ENCODE measurements around the gene SP5.
"Not testable (repeated sequence)": the region's sequence is repeated elsewhere in the genome, so short reads cannot be mapped to it uniquely, and the experiment has no call there.

The SP5 gene

DNA sequence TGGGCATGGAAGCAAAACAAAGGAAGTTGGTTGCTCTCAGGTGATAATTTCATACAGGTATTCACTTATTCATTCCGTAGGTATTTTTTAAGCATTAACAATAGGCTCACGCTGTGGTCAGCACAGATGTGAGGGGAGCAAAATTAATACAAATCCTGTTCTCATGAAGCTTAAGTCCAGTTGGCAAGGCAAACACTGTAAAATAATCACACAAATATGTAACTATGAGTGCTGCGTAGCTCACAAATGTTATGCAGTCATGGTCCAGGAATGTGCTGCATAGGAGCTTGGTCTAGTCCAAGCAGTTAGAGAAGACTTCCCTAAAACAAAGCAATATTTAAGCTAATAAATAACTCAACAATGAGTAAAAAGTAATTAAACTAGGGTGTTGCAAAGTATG, 23.9 kb downstream of the SP5 start:
- DNase-seq (ENCODE audit: low spot score): no peak

DNA sequence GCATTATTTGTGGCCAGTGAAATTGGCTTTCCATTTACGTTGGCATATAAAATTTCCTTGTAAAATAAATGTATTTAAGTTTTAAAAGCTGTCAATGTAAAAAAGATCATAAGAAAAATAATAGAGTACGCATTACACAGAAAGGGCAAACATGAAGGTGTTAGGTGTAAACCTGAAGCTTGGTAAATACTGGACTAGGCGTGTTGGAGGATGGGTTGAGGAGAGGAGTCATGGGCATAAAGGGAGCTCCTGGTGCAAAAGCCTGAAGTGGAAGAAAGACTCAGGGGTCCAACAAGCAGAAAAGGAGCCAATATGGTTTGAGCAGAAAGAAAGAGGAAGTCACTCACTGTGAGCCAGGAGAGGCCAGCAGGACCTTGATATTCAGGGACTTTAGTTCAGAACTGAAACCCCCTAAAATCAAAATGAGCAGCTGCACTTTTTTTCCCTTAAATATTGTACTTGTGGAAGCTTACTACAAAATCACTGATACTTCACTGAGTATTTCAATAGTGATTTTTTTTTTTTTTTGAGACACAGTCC, 24.4 kb downstream of the SP5 start:
- no peak for DNase-seq (ENCODE audit: low spot score)

DNA sequence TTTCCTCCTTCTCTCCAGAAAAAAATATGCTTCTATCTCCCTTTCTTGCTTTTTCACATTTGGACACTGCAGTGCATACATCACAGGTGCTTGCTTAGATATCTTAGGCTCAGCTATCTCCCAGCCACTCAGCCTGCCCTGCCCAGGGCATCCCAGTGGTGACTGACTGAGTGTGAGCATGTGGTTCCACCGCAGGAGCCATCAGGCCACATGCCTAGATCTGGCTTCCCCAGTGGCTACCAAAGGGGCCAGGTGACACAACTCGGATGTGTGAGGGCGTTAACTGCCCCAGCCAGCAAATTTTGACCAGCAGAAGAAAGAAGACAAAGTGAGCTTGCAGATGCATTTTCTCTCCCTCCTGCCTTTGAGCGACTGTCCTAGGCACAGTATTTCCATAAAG, 25.5 kb downstream of the SP5 start:
- no peak for DNase-seq (ENCODE audit: low spot score)

DNA sequence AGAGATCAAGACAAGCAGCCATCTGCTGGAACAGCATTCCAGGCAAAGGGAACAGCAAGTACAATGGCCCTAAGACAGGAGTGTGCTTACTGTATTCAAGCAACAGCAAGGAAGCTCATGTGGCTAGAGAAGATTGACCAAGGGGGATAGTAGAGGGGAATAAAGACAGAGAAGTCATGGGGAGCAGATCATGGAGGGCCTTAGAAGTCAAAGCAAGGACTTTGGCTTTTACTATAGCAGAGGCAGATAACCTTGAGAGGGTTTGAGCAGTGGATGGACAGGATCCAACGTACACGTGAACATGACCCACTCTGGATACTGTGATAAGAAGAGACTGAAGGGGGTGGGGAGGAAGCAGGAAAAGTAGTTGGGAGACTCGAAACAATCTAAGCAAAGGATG, 26.9 kb downstream of the SP5 start:
- no peak for DNase-seq (ENCODE audit: low spot score)

DNA sequence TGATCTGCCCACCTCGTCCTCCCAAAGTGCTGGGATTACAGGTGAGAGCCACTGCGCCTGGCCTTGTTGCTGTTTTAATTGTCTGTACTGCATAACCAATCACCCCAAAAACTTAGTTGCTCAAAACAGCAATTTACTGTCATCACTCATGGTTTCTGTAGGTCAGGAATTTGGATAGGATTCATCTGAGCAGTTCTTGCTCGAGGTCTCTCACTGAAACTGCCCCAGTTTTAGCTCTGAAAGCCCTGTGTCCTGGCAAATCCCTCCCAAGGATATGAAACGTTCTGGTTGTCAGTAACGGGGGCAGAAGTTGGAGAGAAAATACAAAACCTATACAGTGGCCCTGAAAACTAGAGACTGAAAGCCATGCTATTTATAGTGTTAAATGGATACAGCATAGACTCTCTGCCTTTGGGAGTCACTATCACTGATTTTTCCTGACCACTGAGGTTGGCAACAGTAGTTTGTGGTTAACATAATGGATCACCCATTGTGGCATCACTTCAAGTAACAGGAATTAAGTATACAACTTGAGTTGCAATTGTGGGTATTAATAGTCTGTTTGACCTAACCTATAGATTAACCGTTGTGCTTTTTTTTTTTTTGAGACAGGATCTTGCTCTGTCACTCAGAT, 27.9 kb downstream of the SP5 start:
- DNase-seq (ENCODE audit: low spot score): no peak

DNA sequence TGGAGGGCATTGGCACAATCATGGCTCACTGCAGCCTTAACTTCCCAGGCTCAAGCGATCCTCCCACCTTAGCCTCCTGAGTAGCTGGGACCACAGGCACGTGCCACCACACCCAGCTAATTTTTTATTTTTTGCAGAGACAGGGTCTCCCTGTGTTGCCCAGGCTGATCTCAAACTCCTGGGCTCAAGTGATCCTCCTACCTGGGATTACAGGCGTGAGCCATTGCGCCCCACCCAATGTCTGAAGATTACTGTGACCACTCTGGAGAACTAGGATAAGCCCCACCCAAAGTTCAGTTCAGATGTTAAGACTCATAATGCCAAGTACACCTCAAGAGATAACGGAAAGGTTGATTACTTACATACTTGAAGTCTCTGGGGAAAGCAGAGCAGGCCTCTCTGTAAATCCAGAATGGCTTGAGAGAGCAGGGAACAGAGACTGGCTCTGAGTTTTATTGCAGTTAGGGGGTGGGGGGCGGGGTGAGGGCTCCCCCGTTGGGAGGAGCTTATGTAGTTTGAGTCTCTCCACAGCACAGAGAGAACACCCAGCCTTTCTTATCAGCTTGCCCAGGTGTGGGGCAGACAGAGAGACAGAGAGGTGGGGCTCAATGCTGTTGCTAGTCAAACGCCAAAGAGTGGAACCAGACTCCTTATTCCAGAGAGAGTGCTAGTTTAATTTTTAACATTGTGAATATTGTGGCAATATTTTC, 28.5 kb downstream of the SP5 start:
- DNase-seq (ENCODE audit: low spot score): no peak

DNA sequence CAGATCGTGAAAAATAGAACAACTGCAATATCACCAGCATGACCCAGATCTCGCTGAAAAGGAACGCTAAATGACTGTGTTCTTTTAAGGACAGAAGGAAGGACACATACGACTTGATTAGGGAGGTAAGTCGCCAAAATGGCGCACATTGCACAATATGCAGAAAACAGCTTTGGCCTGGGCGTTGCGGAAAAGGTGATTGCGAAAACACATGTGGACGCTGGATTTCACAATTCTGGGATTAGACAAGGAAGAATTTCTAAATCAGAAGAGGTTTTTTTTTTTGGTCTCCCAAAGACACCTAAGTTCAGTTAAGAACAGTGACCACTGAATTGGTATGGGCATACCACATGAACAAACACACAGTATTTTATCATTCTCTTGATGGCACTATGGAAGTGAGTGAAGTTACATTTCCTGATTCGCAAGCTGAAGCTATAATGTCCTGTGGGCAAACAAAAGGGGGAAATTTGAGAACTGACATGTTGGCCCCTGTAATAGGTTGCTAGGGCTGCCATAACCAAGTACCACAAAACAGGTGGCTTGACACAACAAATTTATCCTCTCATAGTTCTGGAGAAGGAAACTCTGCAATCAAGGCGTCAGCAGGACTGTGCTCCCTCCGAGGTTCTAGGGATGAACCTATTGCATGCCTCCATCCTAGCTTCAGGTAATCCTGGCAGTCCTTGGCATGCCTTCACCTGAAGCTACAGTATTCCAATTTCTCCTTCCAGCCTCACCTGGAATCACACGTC, 29.3 kb downstream of the SP5 start:
- no peak for DNase-seq (ENCODE audit: low spot score)

DNA sequence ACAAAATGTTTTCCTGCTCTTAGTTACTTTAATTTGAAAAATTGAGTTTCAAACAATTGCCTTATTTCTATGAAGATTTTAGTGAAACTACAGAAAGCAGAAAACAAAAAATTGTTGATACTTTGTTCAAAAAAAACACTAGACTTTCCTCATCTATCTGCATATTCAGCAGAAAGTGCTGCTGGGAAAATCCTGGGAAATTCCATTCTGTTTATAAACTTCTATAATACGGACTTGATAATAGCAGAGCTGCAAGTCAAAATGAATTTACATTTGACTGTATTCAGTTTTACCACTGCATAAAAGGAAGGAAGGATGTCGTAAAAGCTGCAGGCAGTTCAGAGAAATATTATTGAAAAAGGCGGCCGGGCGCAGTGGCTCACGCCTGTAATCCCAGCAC, 30.2 kb downstream of the SP5 start:
- no peak for DNase-seq (ENCODE audit: low spot score)

DNA sequence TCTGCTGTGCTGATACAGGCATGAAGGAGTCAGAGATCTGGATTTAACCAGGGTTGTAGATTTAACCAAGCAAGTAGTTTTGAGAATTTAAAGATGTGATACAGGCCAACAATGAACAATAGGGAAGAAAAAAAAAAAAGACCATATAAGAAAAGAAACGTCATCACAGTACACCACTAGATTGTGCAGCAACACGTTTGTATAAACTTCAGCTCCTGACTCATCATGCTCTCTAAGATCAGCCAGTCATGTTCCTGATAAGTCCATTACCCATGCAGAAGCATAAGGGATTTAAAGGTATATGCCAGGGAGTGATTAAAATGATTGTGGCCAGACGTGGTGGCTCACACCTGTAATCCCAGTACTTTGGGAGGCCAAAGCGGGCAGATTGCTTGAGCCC, 32.8 kb downstream of the SP5 start:
- no peak for DNase-seq (ENCODE audit: low spot score)

DNA sequence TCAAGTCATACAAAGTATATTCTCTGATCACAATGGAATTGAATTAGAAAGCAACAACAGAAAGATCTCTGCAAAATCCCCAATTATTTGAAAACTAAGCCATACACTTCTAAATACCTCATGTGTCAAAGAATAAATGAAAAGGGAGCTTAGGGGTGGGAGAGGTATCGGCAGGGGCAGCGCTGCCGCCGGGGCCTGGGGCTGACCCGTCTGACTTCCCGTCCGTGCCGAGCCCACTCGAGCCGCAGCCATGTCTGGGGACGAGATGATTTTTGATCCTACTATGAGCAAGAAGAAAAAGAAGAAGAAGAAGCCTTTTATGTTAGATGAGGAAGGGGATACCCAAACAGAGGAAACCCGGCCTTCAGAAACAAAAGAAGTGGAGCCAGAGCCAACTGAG, 36.4 kb downstream of the SP5 start:
- not testable (repeated sequence) for DNase-seq (ENCODE audit: low spot score)

DNA sequence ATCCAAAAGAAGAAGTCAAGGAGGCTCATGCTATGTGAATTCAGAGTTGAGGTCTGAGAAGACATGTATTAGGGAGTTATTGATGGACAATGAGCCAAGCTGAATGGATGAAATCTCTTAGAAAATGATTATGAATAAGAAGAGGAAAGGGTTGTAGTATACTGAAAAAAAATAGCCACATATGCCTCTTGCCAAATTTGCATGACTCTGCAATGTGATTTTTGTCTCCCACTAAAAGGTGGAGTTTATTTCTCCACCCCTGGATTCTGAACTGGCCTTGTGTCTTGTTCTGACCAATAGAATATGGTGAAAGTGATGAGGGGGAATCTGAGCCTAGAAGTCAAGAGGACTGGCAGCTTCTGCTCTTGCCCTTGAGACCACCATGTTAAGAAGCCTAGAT, 46.4 kb downstream of the SP5 start:
- DNase-seq (ENCODE audit: low spot score): no peak

DNA sequence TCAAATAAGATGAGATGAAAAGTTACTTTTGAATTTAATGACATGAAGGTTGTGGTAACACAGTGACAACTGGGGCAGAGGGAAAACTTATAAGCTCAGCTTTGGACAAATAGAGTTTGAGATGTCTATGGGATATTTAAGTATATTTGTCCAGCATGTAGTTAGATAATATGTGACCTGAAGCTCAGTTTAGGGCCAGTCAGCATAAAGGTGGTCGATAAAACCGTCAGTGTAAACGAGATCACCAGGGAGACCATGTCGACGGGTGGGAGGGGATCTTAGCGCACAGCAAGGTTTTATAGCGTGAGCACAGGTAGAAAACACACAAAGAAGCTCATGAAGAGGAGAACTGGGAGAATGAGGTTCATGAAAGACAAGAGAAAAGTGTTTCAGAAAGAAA, 47.6 kb downstream of the SP5 start:
- DNase-seq (ENCODE audit: low spot score): no peak

DNA sequence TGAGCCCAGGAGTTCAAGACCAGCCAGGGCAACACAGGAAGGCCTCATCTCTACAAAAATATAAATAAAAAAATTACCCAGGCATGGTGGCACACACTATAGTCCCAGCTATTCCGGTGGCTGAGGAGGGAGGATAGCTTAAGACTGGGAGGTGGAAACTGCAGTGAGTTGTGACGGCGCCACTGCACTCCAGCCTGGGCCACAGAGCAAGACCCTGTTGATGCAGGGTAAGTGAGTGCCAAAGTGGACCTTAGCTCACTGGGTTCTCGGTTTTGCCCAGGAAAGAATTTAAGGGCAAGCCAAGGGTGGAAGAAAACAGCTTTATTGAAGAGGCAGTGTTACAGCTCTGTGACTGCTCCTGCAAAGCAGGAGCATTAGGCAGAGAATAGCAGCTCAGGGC, 48.1 kb downstream of the SP5 start:
- DNase-seq (ENCODE audit: low spot score): no peak

DNA sequence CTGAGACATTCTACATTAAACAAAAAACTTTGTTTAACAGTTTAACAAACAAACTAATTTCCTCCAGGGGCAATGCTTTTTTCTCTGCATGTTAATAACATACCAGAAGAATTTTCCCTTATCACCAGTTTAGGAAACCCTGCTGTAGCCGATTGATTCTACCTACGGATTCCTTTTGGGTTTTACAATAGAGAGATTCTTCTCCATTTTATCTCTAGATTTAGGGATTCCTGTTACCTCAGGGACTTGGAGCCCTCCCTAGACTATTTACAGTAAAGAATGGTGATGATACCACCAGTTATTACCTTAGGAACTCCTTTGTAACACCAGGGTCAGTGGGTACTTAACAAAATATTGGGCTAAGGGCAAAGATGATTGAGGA, 49.7 kb downstream of the SP5 start:
- no peak for DNase-seq (ENCODE audit: low spot score)

DNA sequence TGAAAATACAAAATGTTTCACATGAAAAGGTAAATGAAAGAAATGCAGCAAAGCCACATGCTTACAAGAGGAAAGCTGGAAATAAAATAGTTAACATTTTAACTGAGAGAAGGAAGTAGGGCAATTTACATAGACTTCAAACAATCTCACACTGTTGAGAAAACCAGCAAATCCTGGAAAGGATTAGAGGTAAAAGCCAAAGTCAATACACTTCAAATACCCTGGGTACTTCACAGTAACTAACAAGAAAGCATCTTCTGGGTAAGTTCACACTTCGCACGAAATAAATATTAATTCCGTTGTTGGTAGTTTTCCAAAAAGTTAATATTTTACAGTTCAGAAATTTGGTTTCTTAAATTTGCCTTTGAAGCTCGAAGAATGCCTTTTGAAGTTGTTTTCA, 51.6 kb downstream of the SP5 start:
- no peak for DNase-seq (ENCODE audit: low spot score)

Measured in putamen (tissue), 1 donor.